OCI-LY7 (cell line): ENCODE data around the gene PDSS2. TPM values are rescaled to one million over a fixed set of nuclear protein-coding genes. Genes with fewer than 3 reads are reported as not detected.

Experiments used
- BruUV-seq: library from RNA; stranded (reverse); fragments of 400-500 nt; replicated peaks from 2 replicates; lab custom pipeline; 2021; lab: Mats Ljungman, UMichigan
- CTCF ChIA-PET: fragments of 300-600 bp; sonication (Branson Sonifier 250); formaldehyde crosslinking; loops from one replicate; lab custom pipeline; 2022; ENCODE audit warnings: antibody characterized with exemption; ENCODE audit not compliant: unreplicated experiment; lab: Charles Lee
- POLR2A ChIA-PET: fragments of 300-600 bp; sonication (Branson Sonifier 250); formaldehyde crosslinking; loops from one replicate; lab custom pipeline; 2022; ENCODE audit warnings: antibody characterized with exemption; lab: Charles Lee
- DNase-seq: peaks from one replicate; pipeline ENCODE4 v3.0.0-alpha.2; 2015; ENCODE audit warnings: low spot score
- H2AFZ ChIP-seq: fragments of 200-600 bp; sonication (generic), shearing (Covaris generic); 2 replicates; pipeline ENCODE4 v1.6.1; 2014; ENCODE audit warnings: mild to moderate bottlenecking, antibody characterized with exemption, low read length, moderate library complexity
- H3K27ac ChIP-seq: fragments of 200-600 bp; sonication (generic); 2 replicates; pipeline ENCODE4 v1.5.1; 2014; ENCODE audit warnings: mixed run types, low read depth, mild to moderate bottlenecking, moderate library complexity, low read length, inconsistent platforms; ENCODE audit not compliant: poor library complexity, severe bottlenecking
- H3K36me3 ChIP-seq: fragments of 200-600 bp; sonication (generic); 2 replicates; pipeline ENCODE4 v1.6.1; 2014; ENCODE audit warnings: mild to moderate bottlenecking, antibody characterized with exemption, low read length, moderate library complexity, mixed read lengths; ENCODE audit not compliant: insufficient read depth
- H3K4me1 ChIP-seq: fragments of 200-600 bp; sonication (generic); 2 replicates; pipeline ENCODE4 v1.5.1; 2014; ENCODE audit warnings: mild to moderate bottlenecking, low read length; ENCODE audit not compliant: insufficient read depth, poor library complexity, severe bottlenecking
- H3K4me2 ChIP-seq: fragments of 200-600 bp; sonication (generic); 2 replicates; pipeline ENCODE4 v1.6.1; 2014; ENCODE audit warnings: mild to moderate bottlenecking, low read length
- H3K4me3 ChIP-seq: fragments of 200-600 bp; sonication (generic); 2 replicates; pipeline ENCODE4 v1.5.1; 2014; ENCODE audit warnings: mild to moderate bottlenecking, low read depth, low read length; ENCODE audit not compliant: poor library complexity, severe bottlenecking
- H3K79me2 ChIP-seq: fragments of 200-600 bp; sonication (generic); 2 replicates; pipeline ENCODE4 v1.6.1; 2016; ENCODE audit warnings: low read depth, mild to moderate bottlenecking, low read length, moderate library complexity, mixed read lengths; ENCODE audit not compliant: insufficient read depth
- H3K9me2 ChIP-seq: fragments of 200-600 bp; sonication (generic); 2 replicates; pipeline ENCODE4 v1.6.1; 2016; ENCODE audit warnings: mild to moderate bottlenecking, low read length, mixed read lengths; ENCODE audit not compliant: insufficient read depth
- H3K9me3 ChIP-seq: fragments of 200-600 bp; sonication (generic); 2 replicates; pipeline ENCODE4 v1.6.1; 2014; ENCODE audit warnings: mild to moderate bottlenecking, mixed run types, low read length, mixed read lengths
- H4K20me1 ChIP-seq: fragments of 200-600 bp; sonication (generic); 2 replicates; pipeline ENCODE4 v1.6.1; 2014; ENCODE audit warnings: mild to moderate bottlenecking, antibody characterized with exemption, low read length, moderate library complexity, mixed read lengths; ENCODE audit not compliant: insufficient read depth
- EZH2phosphoT487 ChIP-seq: fragments of 200-600 bp; sonication (generic); IDR thresholded peaks from 2 replicates; pipeline ENCODE4 v1.6.1; 2018; ENCODE audit warnings: low read depth, borderline replicate concordance, mild to moderate bottlenecking, mixed run types, antibody characterized with exemption, low read length, moderate library complexity, mixed read lengths
- intact Hi-C: fragments of 100-400 bp; cut with micrococcal nuclease; formaldehyde crosslinking; loops from one replicate; pipeline ENCODE4 v1.10.0; 2022; ENCODE audit not compliant: unreplicated experiment
- total RNA-seq, 2 experiments: library from RNA; depleted of rRNA in 1 of 2; stranded (reverse); fragments of >200 nt in 1 of 2; shearing (Covaris generic) in 1 of 2; gene quantifications; 2 replicates each; pipeline ENCODE4 v1.2.3, GENCODE V29; 2014 to 2022
- TF ChIP-seq, protein P1 (sequence below): fragments of 200-600 bp; sonication (generic); conservative IDR thresholded peaks from 2 replicates; pipeline ENCODE4 v1.5.1; 2014; ENCODE audit warnings: mild to moderate bottlenecking, antibody characterized with exemption, low read length, moderate library complexity, mixed read lengths

The PDSS2 gene
- total RNA-seq, 2 experiments from 2014 or later: 14.7 to 24.9 TPM

DNA sequence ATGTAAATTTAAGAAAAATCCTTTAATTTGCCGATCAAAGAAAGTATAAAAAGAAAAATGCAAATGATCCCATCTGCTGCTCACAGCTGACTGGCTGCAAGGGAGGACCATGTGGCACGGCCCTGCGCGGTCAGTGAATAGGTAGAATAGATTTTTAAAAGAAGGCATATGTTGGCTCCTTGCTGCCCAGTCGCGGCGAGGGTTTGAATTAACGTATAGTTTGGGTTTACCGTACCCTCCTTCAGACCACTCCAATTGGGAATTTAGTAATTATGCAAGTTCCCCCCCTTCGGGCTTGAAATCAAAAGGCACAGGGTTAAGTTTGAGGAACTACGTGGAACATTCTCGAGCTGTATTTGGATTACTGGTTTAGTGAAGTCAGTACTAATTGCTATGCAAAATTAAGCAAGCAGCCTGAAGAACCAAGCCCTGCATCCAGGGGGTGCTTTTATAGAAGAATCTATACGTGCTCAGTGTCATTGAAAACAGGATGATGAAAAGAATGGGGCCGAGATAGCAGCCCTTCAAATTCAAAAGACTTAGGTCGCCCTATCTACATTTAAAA lies 343.0 kb downstream of the PDSS2 start:
- DNase-seq: peak; percentile 96
- intact Hi-C loops: loop anchor here (1.0 to 10.0 kb wide), 9 partner anchors 341 to 952 kb away; partner anchors contain the start of genes PDSS2, QRSL1, RTN4IP1 and SEC63
- H2AFZ ChIP-seq: peak overlapping the region; percentile 91; the same call in 1 of the 2 replicates
- no peaks in the 10 kb centered on the region for H3K9me2 ChIP-seq
- peak overlapping the region; percentile 99 for H3K4me2 ChIP-seq
- TF ChIP-seq, protein P1, sequence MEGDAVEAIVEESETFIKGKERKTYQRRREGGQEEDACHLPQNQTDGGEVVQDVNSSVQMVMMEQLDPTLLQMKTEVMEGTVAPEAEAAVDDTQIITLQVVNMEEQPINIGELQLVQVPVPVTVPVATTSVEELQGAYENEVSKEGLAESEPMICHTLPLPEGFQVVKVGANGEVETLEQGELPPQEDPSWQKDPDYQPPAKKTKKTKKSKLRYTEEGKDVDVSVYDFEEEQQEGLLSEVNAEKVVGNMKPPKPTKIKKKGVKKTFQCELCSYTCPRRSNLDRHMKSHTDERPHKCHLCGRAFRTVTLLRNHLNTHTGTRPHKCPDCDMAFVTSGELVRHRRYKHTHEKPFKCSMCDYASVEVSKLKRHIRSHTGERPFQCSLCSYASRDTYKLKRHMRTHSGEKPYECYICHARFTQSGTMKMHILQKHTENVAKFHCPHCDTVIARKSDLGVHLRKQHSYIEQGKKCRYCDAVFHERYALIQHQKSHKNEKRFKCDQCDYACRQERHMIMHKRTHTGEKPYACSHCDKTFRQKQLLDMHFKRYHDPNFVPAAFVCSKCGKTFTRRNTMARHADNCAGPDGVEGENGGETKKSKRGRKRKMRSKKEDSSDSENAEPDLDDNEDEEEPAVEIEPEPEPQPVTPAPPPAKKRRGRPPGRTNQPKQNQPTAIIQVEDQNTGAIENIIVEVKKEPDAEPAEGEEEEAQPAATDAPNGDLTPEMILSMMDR: peak; percentile 56; the same call in 1 of the 2 replicates
- no peak for TF ChIP-seq EZH2phosphoT487
- no TSS peak for BruUV-seq
- peaks cover 10% of the 10 kb centered on the region for H3K36me3 ChIP-seq
- ChIA-PET POLR2A (interaction anchor here (0.6 to 1.9 kb wide), 13 partner anchors 8 to 541 kb away, joined by 3 to 12 read pairs (median 4); no protein-coding TSS in a partner anchor), CTCF (no interaction called here)
- H3K9me3 ChIP-seq: no peaks in the 10 kb centered on the region
- peak overlapping the region; percentile 71 for H3K4me3 ChIP-seq
- H3K4me1 ChIP-seq: peaks cover 50% of the 10 kb centered on the region
- peaks cover 23% of the 10 kb centered on the region; the same call in 1 of the 2 replicates for H3K79me2 ChIP-seq
- no peaks in the 10 kb centered on the region for H4K20me1 ChIP-seq
- H3K27ac ChIP-seq: peak overlapping the region; percentile 99

DNA sequence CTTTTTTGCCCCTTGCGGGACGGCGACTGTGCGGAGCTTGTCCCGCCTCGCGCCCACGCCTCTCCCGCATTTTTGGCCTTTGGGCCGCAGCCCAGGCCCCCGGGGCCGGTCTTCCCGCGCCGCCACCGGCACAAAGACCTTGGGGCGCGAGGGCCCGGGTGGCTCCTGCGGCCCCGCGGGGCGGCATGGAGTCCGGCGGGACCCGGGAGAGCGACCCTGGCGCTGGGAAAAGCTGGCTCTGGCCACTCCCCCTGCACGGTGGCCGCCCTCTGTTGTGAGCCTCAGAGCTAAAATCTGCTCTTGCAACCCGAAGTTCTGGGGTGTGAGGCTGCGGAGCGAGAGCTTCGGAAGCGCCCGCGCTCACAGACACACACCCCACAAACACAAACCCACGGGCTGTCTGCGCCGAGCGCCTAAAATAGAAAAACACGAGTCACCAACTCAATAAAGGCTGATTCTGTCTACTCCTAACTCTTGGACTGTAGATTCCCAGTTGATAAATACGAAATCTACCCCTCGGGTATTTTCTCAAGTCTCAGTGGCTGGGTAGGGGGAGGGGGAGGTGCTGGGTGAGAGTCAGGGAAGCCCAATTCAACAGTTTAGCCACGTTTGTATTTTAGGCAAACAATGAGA lies 343.6 kb downstream of the PDSS2 start:
- ChIA-PET POLR2A (interaction anchor here (0.6 to 1.9 kb wide), 13 partner anchors 9 to 542 kb away, joined by 3 to 12 read pairs (median 4); no protein-coding TSS in a partner anchor), CTCF (interaction anchor here (0.8 kb wide), 1 partner anchor 13 kb away, joined by 3 read pairs; no protein-coding TSS in a partner anchor)
- H3K9me3 ChIP-seq: no peaks in the 10 kb centered on the region
- DNase-seq: no peak
- H2AFZ ChIP-seq: no peak overlapping the region
- no peaks in the 10 kb centered on the region for H4K20me1 ChIP-seq
- peaks cover 23% of the 10 kb centered on the region; the same call in 1 of the 2 replicates for H3K79me2 ChIP-seq
- peak overlapping the region; percentile 71 for H3K4me3 ChIP-seq
- H3K4me1 ChIP-seq: peaks cover 46% of the 10 kb centered on the region
- TF ChIP-seq, protein P1: no peak
- no peak for TF ChIP-seq EZH2phosphoT487
- TSS peak; percentile 73 for BruUV-seq
- no peaks in the 10 kb centered on the region for H3K9me2 ChIP-seq
- H3K4me2 ChIP-seq: peak overlapping the region; percentile 99
- intact Hi-C loops: loop anchor here (1.0 to 10.0 kb wide), 9 partner anchors 341 to 951 kb away; partner anchors contain the start of genes PDSS2, QRSL1, RTN4IP1 and SEC63
- peaks cover 10% of the 10 kb centered on the region for H3K36me3 ChIP-seq
- H3K27ac ChIP-seq: peak overlapping the region; percentile 99
